ENCODE data around the gene SPDEF. TPM values are rescaled to one million over a fixed set of nuclear protein-coding genes. Genes with fewer than 3 reads are reported as not detected.

Gene SPDEF
- total and polyA plus RNA-seq, 4 donors: 0.17 to 0.36 (median 0.21) TPM

GRCh38 chr6:34532230-34532629 is 23.9 kb downstream of the SPDEF start:
- no peaks in the 10 kb centered on the region for H3K9me3 ChIP-seq (ENCODE audit: control insufficient read depth, insufficient read depth, low read length)
- WGBS (ENCODE audit: insufficient coverage): 41% methylated on average over 11 of the region's 15 CpGs
- no peaks in the 10 kb centered on the region for H3K27me3 ChIP-seq (ENCODE audit: control insufficient read depth, insufficient read depth, low read length)
- H3K36me3 ChIP-seq (ENCODE audit: control insufficient read depth, insufficient read depth, low read length): peaks cover 36% of the 10 kb centered on the region
- DNase-seq (ENCODE audit: low read depth in 4 of 6, low spot score in 6 of 6): no peak
- peaks cover 32% of the 10 kb centered on the region for H3K4me1 ChIP-seq (ENCODE audit: control insufficient read depth, insufficient read depth, low read length)
- peak overlapping the region; percentile 32 for H3K4me3 ChIP-seq (ENCODE audit: low read depth, low read length)
- no peak overlapping the region for H3K27ac ChIP-seq (ENCODE audit: low read depth, low read length)

- Histone ChIP-seq H3K9me3 (ENCODE audit: control insufficient read depth, insufficient read depth, low read length) (no peaks in the 10 kb centered on the region), H3K27me3 (ENCODE audit: control insufficient read depth, insufficient read depth, low read length) (no peaks in the 10 kb centered on the region), H3K4me1 (ENCODE audit: control insufficient read depth, insufficient read depth, low read length) (peaks cover 32% of the 10 kb centered on the region), H3K36me3 (ENCODE audit: control insufficient read depth, insufficient read depth, low read length) (peaks cover 36% of the 10 kb centered on the region), H3K27ac (ENCODE audit: low read depth, low read length) (no peak overlapping the region), H3K4me3 (ENCODE audit: low read depth, low read length) (peak overlapping the region; percentile 32)
- peak in 3 of 6 donors; percentile 42 to 98 (median 93) for DNase-seq (ENCODE audit: low read depth in 4 of 6, low spot score in 6 of 6)
- 49% methylated on average over 29 of the region's 29 CpGs for WGBS (ENCODE audit: insufficient coverage)
Measured at GRCh38 chr6:34531580-34532201, 24.4 kb downstream of the SPDEF start.

GRCh38 chr6:34530753-34531365 is 25.3 kb downstream of the SPDEF start:
- H3K4me3 ChIP-seq (ENCODE audit: low read depth, low read length): no peak overlapping the region
- 90% methylated on average over 16 of the region's 18 CpGs for WGBS (ENCODE audit: insufficient coverage)
- H3K27ac ChIP-seq (ENCODE audit: low read depth, low read length): no peak overlapping the region
- H3K9me3 ChIP-seq (ENCODE audit: control insufficient read depth, insufficient read depth, low read length): no peaks in the 10 kb centered on the region
- H3K27me3 ChIP-seq (ENCODE audit: control insufficient read depth, insufficient read depth, low read length): no peaks in the 10 kb centered on the region
- H3K4me1 ChIP-seq (ENCODE audit: control insufficient read depth, insufficient read depth, low read length): peaks cover 32% of the 10 kb centered on the region
- no peak for DNase-seq (ENCODE audit: low read depth in 4 of 6, low spot score in 6 of 6)
- peaks cover 36% of the 10 kb centered on the region for H3K36me3 ChIP-seq (ENCODE audit: control insufficient read depth, insufficient read depth, low read length)

- Histone ChIP-seq H3K4me1 (ENCODE audit: control insufficient read depth, insufficient read depth, low read length) (peaks cover 32% of the 10 kb centered on the region), H3K4me3 (ENCODE audit: low read depth, low read length) (no peak overlapping the region), H3K36me3 (ENCODE audit: control insufficient read depth, insufficient read depth, low read length) (peaks cover 34% of the 10 kb centered on the region), H3K27me3 (ENCODE audit: control insufficient read depth, insufficient read depth, low read length) (no peaks in the 10 kb centered on the region), H3K9me3 (ENCODE audit: control insufficient read depth, insufficient read depth, low read length) (no peaks in the 10 kb centered on the region), H3K27ac (ENCODE audit: low read depth, low read length) (no peak overlapping the region)
- DNase-seq (ENCODE audit: low read depth in 4 of 6, low spot score in 6 of 6): peak in 2 of 6 donors; percentile 49 to 61
- WGBS (ENCODE audit: insufficient coverage): 69% methylated on average over 7 of the region's 10 CpGs
Measured at GRCh38 chr6:34529665-34530327, 26.3 kb downstream of the SPDEF start.

- Histone ChIP-seq H3K9me3 (ENCODE audit: control insufficient read depth, insufficient read depth, low read length) (no peaks in the 10 kb centered on the region), H3K27ac (ENCODE audit: low read depth, low read length) (no peak overlapping the region), H3K4me1 (ENCODE audit: control insufficient read depth, insufficient read depth, low read length) (peaks cover 32% of the 10 kb centered on the region), H3K27me3 (ENCODE audit: control insufficient read depth, insufficient read depth, low read length) (no peaks in the 10 kb centered on the region), H3K4me3 (ENCODE audit: low read depth, low read length) (no peak overlapping the region), H3K36me3 (ENCODE audit: control insufficient read depth, insufficient read depth, low read length) (peaks cover 27% of the 10 kb centered on the region)
- WGBS (ENCODE audit: insufficient coverage): 91% methylated on average over 6 of the region's 8 CpGs
- no peak for DNase-seq (ENCODE audit: low read depth in 4 of 6, low spot score in 6 of 6)
Measured at GRCh38 chr6:34528996-34529664, 27.0 kb downstream of the SPDEF start.

- Histone ChIP-seq H3K9me3 (ENCODE audit: control insufficient read depth, insufficient read depth, low read length) (no peaks in the 10 kb centered on the region), H3K4me1 (ENCODE audit: control insufficient read depth, insufficient read depth, low read length) (peaks cover 31% of the 10 kb centered on the region), H3K27ac (ENCODE audit: low read depth, low read length) (no peak overlapping the region), H3K27me3 (ENCODE audit: control insufficient read depth, insufficient read depth, low read length) (no peaks in the 10 kb centered on the region), H3K4me3 (ENCODE audit: low read depth, low read length) (no peak overlapping the region), H3K36me3 (ENCODE audit: control insufficient read depth, insufficient read depth, low read length) (peaks cover 18% of the 10 kb centered on the region)
- WGBS (ENCODE audit: insufficient coverage): 89% methylated on average over 9 of the region's 12 CpGs
- DNase-seq (ENCODE audit: low read depth in 4 of 6, low spot score in 6 of 6): no peak
Measured at GRCh38 chr6:34527751-34528670, 28.1 kb downstream of the SPDEF start.

GRCh38 chr6:34526992-34527728 is 29.0 kb downstream of the SPDEF start:
- DNase-seq (ENCODE audit: low read depth in 4 of 6, low spot score in 6 of 6): peak in 5 of 6 donors; percentile 65 to 96 (median 76)
- Histone ChIP-seq H3K9me3 (ENCODE audit: control insufficient read depth, insufficient read depth, low read length) (no peaks in the 10 kb centered on the region), H3K27me3 (ENCODE audit: control insufficient read depth, insufficient read depth, low read length) (no peaks in the 10 kb centered on the region), H3K27ac (ENCODE audit: low read depth, low read length) (no peak overlapping the region), H3K36me3 (ENCODE audit: control insufficient read depth, insufficient read depth, low read length) (peaks cover 10% of the 10 kb centered on the region), H3K4me3 (ENCODE audit: low read depth, low read length) (peak overlapping the region; percentile 17), H3K4me1 (ENCODE audit: control insufficient read depth, insufficient read depth, low read length) (peaks cover 26% of the 10 kb centered on the region)
- under 1% methylated on average over 45 of the region's 53 CpGs for WGBS (ENCODE audit: insufficient coverage)

GRCh38 chr6:34526241-34526972 is 29.7 kb downstream of the SPDEF start:
- Histone ChIP-seq H3K36me3 (ENCODE audit: control insufficient read depth, insufficient read depth, low read length) (peaks cover 9% of the 10 kb centered on the region), H3K9me3 (ENCODE audit: control insufficient read depth, insufficient read depth, low read length) (no peaks in the 10 kb centered on the region), H3K27me3 (ENCODE audit: control insufficient read depth, insufficient read depth, low read length) (no peaks in the 10 kb centered on the region), H3K27ac (ENCODE audit: low read depth, low read length) (no peak overlapping the region), H3K4me1 (ENCODE audit: control insufficient read depth, insufficient read depth, low read length) (peaks cover 26% of the 10 kb centered on the region), H3K4me3 (ENCODE audit: low read depth, low read length) (no peak overlapping the region)
- WGBS (ENCODE audit: insufficient coverage): 70% methylated on average over 17 of the region's 23 CpGs
- DNase-seq (ENCODE audit: low read depth in 4 of 6, low spot score in 6 of 6): peak in 1 of 6 donors; percentile 44

All from spinal cord (tissue), 10 donors.